GM19452 (cell line): ENCODE results near the gene ASCC1.

Source experiments
- ATAC-seq: cut with Tn5 transposase; IDR thresholded peaks from one replicate; pipeline ENCODE4 v1.9.1; 2021; ENCODE audit not compliant: unreplicated experiment

The ASCC1 gene

GRCh38 chr10:72086466-72087391 lies 129.3 kb downstream of the ASCC1 start:
- ATAC-seq: no peak

- no peak for ATAC-seq
Observed at GRCh38 chr10:72085864-72086465, 130.1 kb downstream of the ASCC1 start.

GRCh38 chr10:72085166-72085565 lies 130.9 kb downstream of the ASCC1 start:
- no peak for ATAC-seq

- no peak for ATAC-seq
Observed at GRCh38 chr10:72083790-72084459, 132.2 kb downstream of the ASCC1 start.

- no peak for ATAC-seq
Observed at GRCh38 chr10:72082856-72083789, 133.0 kb downstream of the ASCC1 start.

GRCh38 chr10:72081772-72082590 lies 134.1 kb downstream of the ASCC1 start:
- no peak for ATAC-seq

- ATAC-seq: no peak
Observed at GRCh38 chr10:72081210-72081609, 134.9 kb downstream of the ASCC1 start.

- ATAC-seq: no peak
Observed at GRCh38 chr10:72080042-72080975, 135.8 kb downstream of the ASCC1 start.

GRCh38 chr10:72079356-72079755 lies 136.7 kb downstream of the ASCC1 start:
- no peak for ATAC-seq

- ATAC-seq: no peak
Observed at GRCh38 chr10:72077275-72077990, 138.6 kb downstream of the ASCC1 start.

- no peak for ATAC-seq
Observed at GRCh38 chr10:72076756-72077155, 139.3 kb downstream of the ASCC1 start.

GRCh38 chr10:72075376-72076115 lies 140.5 kb downstream of the ASCC1 start:
- no peak for ATAC-seq

- ATAC-seq: no peak
Observed at GRCh38 chr10:72074574-72075375, 141.3 kb downstream of the ASCC1 start.

- ATAC-seq: no peak
Observed at GRCh38 chr10:72073708-72074573, 142.1 kb downstream of the ASCC1 start.

- ATAC-seq: no peak
Observed at GRCh38 chr10:72072639-72073038, 143.4 kb downstream of the ASCC1 start.

- ATAC-seq: no peak
Observed at GRCh38 chr10:72072046-72072445, 144.0 kb downstream of the ASCC1 start.
